Epithelial cell of esophagus (primary cell): ENCODE data around the gene TGOLN2.
"Not testable (repeated sequence)": the region's sequence is repeated elsewhere in the genome, so short reads cannot be mapped to it uniquely, and the experiment has no call there.

Experiments used
- DNase-seq: peaks from one replicate; pipeline ENCODE4 v3.0.0; 2010; ENCODE audit warnings: low read depth
- H3K4me3 ChIP-seq: 2 replicates; pipeline ENCODE4 v1.5.1; 2011; ENCODE audit warnings: mild to moderate bottlenecking, low read length, control low read depth
- TF ChIP-seq, protein P1 (sequence below): IDR thresholded peaks from 2 replicates; pipeline ENCODE4 v1.5.1; 2011; ENCODE audit warnings: low read depth, mild to moderate bottlenecking, low read length, control low read depth, inconsistent platforms; ENCODE audit not compliant: insufficient read depth; ENCODE audit errors: missing control alignments

The TGOLN2 gene

DNA sequence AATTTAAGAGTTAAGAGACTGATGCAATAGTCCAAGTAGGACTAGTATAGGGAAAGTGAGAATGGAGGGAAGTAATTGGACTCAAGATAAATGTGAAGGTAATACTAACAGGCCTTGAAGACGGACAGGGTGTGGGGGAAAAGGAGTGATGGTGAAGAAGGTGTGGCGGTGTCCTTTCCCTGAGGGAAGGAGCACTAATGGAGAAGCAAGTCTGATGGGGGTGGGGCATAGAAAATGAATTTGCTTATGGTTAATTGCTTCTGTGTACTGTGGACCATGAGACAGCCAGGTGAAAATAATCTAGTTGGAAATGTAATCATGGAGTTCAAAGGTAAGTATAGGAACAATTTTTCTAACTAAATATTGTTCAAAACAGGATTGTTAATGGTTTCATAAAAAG, 7.1 kb upstream of the TGOLN2 start:
- no peak overlapping the region for H3K4me3 ChIP-seq
- TF ChIP-seq, protein P1, sequence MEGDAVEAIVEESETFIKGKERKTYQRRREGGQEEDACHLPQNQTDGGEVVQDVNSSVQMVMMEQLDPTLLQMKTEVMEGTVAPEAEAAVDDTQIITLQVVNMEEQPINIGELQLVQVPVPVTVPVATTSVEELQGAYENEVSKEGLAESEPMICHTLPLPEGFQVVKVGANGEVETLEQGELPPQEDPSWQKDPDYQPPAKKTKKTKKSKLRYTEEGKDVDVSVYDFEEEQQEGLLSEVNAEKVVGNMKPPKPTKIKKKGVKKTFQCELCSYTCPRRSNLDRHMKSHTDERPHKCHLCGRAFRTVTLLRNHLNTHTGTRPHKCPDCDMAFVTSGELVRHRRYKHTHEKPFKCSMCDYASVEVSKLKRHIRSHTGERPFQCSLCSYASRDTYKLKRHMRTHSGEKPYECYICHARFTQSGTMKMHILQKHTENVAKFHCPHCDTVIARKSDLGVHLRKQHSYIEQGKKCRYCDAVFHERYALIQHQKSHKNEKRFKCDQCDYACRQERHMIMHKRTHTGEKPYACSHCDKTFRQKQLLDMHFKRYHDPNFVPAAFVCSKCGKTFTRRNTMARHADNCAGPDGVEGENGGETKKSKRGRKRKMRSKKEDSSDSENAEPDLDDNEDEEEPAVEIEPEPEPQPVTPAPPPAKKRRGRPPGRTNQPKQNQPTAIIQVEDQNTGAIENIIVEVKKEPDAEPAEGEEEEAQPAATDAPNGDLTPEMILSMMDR: no peak
- DNase-seq: no peak

DNA sequence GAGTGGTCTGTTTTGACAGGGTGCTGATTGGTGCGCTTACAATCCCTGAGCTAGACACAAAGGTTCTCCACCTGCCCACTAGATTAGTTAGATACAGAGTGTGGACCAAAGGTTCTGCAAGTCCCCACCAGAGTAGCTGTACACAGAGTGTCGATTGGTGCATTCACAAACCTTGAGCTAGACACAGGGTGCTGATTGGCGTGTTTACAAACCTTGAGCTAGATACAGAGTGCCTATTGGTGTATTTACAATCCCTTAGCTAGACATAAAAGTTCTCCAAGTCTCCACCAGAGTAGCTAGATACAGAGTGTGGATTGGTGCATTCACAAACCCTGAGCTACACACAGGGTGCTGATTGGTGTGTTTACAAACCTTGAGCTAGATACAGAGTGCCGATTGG, 6.1 kb upstream of the TGOLN2 start:
- not testable (repeated sequence) for H3K4me3 ChIP-seq

DNA sequence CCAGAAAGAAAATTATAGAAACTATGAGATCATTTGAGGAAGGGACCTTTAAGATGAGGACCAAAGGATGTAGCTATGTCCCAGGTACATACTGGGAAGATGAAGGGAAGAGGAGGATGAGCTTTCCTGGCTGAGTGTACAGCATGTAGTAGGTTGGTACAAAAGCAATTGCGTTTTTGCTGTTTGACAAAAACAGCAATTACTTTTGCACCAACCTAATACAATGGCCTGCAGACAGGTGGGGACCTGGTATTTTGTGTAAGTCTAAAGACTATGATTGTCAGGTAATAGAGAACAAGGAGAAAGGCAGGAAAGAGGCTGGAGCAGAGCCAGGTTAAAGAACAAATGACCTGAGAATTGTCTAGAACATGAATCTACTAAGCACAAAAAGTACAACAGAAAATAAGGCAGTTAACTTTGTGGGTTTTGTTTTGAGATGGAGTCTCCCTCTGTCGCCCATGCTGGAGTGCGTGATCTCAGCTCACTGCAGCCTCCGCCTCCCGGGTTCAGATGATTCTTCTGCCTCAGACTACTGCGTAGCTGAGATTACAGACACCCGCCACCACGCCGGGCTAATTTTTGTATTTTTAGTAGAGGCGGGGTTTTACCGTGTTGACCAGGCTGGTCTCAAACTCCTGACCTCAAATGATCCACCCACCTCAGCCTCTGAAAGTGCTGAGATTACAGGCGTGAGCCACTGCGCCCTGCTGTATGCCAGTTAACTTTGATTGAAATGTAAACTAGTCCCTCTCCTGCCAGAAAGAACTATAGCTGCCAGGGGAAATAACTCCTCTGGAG, 3.2 kb upstream of the TGOLN2 start:
- H3K4me3 ChIP-seq: no peak overlapping the region
- TF ChIP-seq, protein P1: no peak
- DNase-seq: no peak

More for the DNA sequence above, 6.1 kb upstream of the TGOLN2 start:
- not testable (repeated sequence) for DNase-seq

DNA sequence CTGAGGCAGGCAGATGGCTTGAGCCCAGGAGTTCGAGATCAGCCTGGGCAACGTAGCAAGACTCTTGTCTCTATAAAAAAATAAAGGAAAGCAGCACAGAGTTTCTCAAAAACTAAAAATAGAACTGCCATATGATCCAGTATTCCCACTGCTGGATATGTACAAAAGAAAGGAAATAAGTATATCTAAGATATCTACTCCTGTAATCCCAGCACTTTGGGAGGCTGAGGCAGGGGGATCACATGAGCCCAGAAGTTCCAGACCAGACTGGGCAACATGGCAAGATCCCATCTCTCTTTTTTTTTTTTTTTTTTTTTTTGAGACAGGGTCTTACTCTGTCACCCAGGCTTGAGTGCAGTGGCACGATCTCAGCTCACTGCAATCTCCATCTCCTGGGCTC, 1.9 kb upstream of the TGOLN2 start:
- not testable (repeated sequence) for H3K4me3 ChIP-seq, DNase-seq

DNA sequence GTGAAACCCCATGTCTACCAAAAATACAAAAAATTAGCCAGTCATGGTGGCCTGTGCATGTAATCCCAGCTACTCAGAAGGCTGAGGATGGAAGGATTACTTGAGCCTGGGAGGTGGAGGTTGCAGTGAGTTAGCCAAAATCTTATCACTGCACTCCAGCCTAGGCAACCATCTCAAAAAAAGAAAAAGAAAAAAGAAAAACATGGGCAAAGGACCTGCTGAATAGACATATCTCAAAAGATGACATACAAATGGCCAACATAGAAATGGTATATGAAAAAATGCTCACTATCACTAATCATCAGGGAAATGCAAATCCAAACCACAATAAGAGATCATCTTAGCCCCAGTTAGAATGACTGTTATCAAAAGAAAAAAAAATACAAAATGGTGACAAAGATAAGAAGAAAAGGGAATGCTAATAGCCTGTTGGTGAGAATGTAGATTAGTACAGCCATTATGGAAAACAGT, 1.4 kb upstream of the TGOLN2 start:
- TF ChIP-seq, protein P1: no peak
- DNase-seq: no peak
- no peak overlapping the region for H3K4me3 ChIP-seq

DNA sequence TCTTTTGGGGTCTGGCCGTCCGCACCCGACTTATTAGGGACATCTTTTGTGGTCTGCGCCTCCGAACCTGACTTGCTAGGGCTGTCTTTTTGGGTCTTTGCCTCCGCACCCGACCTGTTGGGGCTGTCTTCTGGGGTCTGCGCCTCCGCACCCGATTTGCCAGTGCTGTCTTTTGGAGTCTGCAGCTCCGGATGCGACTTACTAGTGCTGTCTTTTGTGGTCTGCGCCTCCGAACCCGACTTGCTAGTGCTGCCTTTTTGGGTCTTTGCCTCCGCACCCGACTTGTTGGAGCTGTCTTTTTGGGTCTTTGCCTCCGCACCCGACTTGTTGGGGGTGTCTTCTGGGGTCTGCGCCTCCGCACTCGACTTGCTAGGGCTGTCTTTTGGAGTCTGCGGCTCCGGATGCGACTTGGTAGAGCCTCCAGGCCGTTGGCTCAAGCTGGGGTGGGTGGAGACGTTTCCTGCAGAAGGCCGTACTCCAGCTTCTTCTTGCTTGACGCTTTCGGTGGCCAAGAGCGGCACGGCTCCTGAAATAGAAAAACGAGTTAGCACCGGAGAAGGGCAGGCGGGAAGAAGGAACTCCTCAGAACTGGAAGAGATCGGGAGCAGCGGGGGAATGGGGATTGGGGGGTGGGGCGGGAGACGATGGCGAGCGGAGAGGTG, 498 bp downstream of the TGOLN2 start:
- peak overlapping the region; percentile 88 for H3K4me3 ChIP-seq
- TF ChIP-seq, protein P1: no peak
- DNase-seq: peak; percentile 55

DNA sequence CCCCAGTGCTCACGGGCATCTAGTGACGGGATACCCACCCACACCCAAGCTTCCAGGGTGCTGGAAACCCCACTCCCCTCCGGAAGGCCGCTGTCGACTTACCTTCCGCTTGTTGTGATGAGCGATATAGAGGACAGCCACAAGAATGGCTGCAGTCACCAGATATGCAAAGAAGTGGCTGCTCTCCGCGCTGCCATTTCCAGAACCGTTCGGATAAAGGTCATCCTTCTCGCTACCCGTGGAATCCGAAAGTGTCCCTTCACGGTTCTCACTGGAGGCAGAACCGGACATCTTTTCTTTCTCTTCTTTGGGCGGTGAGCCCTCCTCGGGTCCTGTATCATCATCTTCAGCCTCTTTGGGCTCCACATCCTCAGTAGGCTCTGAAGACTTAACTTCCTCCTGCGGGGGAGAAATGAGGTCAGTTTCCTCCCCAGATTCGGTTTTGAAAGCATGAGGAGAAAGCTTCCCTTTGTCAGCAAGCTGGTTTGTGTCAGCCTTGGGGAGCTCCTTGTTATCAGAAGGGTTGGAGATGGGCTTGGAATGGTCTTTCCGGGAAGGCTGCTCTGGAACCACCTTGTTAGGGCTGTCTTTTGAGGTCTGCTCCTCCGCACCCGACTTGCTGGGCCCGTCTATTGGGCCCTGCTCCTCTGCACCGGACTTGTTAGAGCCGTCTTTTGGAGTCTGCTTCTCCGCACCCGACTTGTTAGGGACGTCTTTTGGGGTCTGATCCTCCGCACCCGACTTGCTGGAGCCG, 1.2 kb downstream of the TGOLN2 start:
- peak overlapping the region; percentile 88 for H3K4me3 ChIP-seq
- peak; percentile 33 for DNase-seq
- TF ChIP-seq, protein P1: no peak
